Chondrocyte (in vitro differentiated cells): ENCODE measurements around the gene GMPPA. TPM values are rescaled to one million over a fixed set of nuclear protein-coding genes. Genes with fewer than 3 reads are reported as not detected.
A peak's percentile ranks its signal among the peaks of the same experiment; 100 is the strongest.

Experiments
- DNase-seq: peaks from one replicate; pipeline ENCODE4 v3.0.0; 2021; ENCODE audit warnings: mixed read lengths, low spot score
- H3K27ac Mint-ChIP-seq: one replicate; pipeline ENCODE4 v1.8.0; 2021; ENCODE audit warnings: mild to moderate bottlenecking, moderate library complexity, mixed read lengths; ENCODE audit not compliant: unreplicated experiment
- H3K27me3 Mint-ChIP-seq: 2 replicates; pipeline ENCODE4 v1.8.0; 2021; ENCODE audit warnings: low read depth, mixed read lengths
- H3K36me3 Mint-ChIP-seq: 2 replicates; pipeline ENCODE4 v1.8.0; 2021; ENCODE audit warnings: low read depth, mixed read lengths
- H3K4me1 Mint-ChIP-seq: 2 replicates; pipeline ENCODE4 v1.8.0; 2021; ENCODE audit warnings: low read depth, mild to moderate bottlenecking, mixed read lengths
- H3K4me3 Mint-ChIP-seq: one replicate; pipeline ENCODE4 v1.8.0; 2021; ENCODE audit warnings: mild to moderate bottlenecking, moderate library complexity, mixed read lengths; ENCODE audit not compliant: unreplicated experiment
- H3K9me3 Mint-ChIP-seq: 2 replicates; pipeline ENCODE4 v1.8.0; 2021; ENCODE audit warnings: low read depth, mixed read lengths
- CTCF ChIP-seq: fragments of 200-600 bp; sonication (generic); IDR thresholded peaks from 2 replicates; pipeline ENCODE4 v1.5.0; 2021; ENCODE audit warnings: antibody characterized with exemption, mild to moderate bottlenecking, moderate library complexity
- long read RNA-seq: library from polyadenylated mRNA; stranded (forward); transcript quantifications from one replicate; pipeline ENCODE4 v2.0.0, GENCODE V29; 2021
- total RNA-seq: library from RNA; stranded (reverse); gene quantifications from 3 replicates; pipeline ENCODE4 v1.2.1, GENCODE V29; 2021

Gene GMPPA
- 60.9 to 72.4 TPM (median 62.1 TPM) in 3 replicates for total RNA-seq
- long read RNA-seq, transcript GMPPA-204 (13 exons, 1,501 nt): minor isoform, 14 of 84 reads
- long read RNA-seq, transcript GMPPA-201 (13 exons, 1,544 nt): major isoform, 31 of 84 reads
- long read RNA-seq, transcript GMPPA-203 (13 exons, 1,823 nt): minor isoform, 8 of 84 reads
- long read RNA-seq, partial matches to known transcripts: 10 of 84 reads
- long read RNA-seq, other reads (novel, unspliced or antisense): 19 of 84 reads

GRCh38 chr2:219498280-219499057, at the start of gene GMPPA:
GMPPA (plus strand) TSS chr2:219498891; CDS start chr2:219499976, 1,085 bp downstream.
- Mint-ChIP-seq H3K4me1 (peaks cover 56% of the 10 kb centered on the region), H3K36me3 (peaks cover 1% of the 10 kb centered on the region), H3K9me3 (no peaks in the 10 kb centered on the region), H3K4me3 (peak within 1 kb of the TSS; percentile 88), H3K27me3 (no peaks in the 10 kb centered on the region), H3K27ac (peak within 1 kb of the TSS; percentile 99)
- peak; percentile 98 for DNase-seq
- TF ChIP-seq CTCF: no peak

GRCh38 chr2:219449609-219450008, 49.1 kb upstream of the GMPPA start:
- TF ChIP-seq CTCF: no peak
- H3K4me3 Mint-ChIP-seq: no peak overlapping the region
- no peaks in the 10 kb centered on the region for H3K9me3 Mint-ChIP-seq
- H3K4me1 Mint-ChIP-seq: peaks cover 75% of the 10 kb centered on the region
- H3K27me3 Mint-ChIP-seq: no peaks in the 10 kb centered on the region
- no peak overlapping the region for H3K27ac Mint-ChIP-seq
- H3K36me3 Mint-ChIP-seq: peaks cover 7% of the 10 kb centered on the region
- DNase-seq: no peak

- no peaks in the 10 kb centered on the region for H3K27me3 Mint-ChIP-seq
- TF ChIP-seq CTCF: no peak
- peaks cover 13% of the 10 kb centered on the region for H3K36me3 Mint-ChIP-seq
- no peak overlapping the region for H3K4me3 Mint-ChIP-seq
- H3K4me1 Mint-ChIP-seq: peaks cover 58% of the 10 kb centered on the region
- no peaks in the 10 kb centered on the region for H3K9me3 Mint-ChIP-seq
- no peak for DNase-seq
- H3K27ac Mint-ChIP-seq: peak overlapping the region; percentile 98
These were observed 46.9 kb upstream of the GMPPA start for GRCh38 chr2:219451661-219452360.

- no peak for DNase-seq
- TF ChIP-seq CTCF: no peak
- Mint-ChIP-seq H3K4me1 (peaks cover 51% of the 10 kb centered on the region), H3K36me3 (peaks cover 13% of the 10 kb centered on the region), H3K27me3 (no peaks in the 10 kb centered on the region), H3K9me3 (no peaks in the 10 kb centered on the region), H3K4me3 (peak overlapping the region; percentile 20), H3K27ac (peak overlapping the region; percentile 98)
These were observed 46.1 kb upstream of the GMPPA start for GRCh38 chr2:219452361-219453317.
